ENCODE results near the gene SUSD2. TPM values are rescaled to one million over a fixed set of nuclear protein-coding genes. Genes with fewer than 3 reads are reported as not detected.
"Not testable (repeated sequence)": the region's sequence is repeated elsewhere in the genome, so short reads cannot be mapped to it uniquely, and the experiment has no call there.

The SUSD2 gene
- polyA plus RNA-seq, 4 donors: 1.7 to 21.5 (median 10.7) TPM

- no peak for DNase-seq (ENCODE audit: low read depth in 4 of 4, low spot score in 3 of 4)
These were observed 28.4 kb downstream of the SUSD2 start for GRCh38 chr22:24209687-24210086.

GRCh38 chr22:24210409-24210808 is 29.1 kb downstream of the SUSD2 start:
- not testable (repeated sequence) for DNase-seq (ENCODE audit: low read depth in 4 of 4, low spot score in 3 of 4)

GRCh38 chr22:24211716-24212115 is 30.4 kb downstream of the SUSD2 start:
- not testable (repeated sequence) for DNase-seq (ENCODE audit: low read depth in 4 of 4, low spot score in 3 of 4)

GRCh38 chr22:24213111-24213510 is 31.8 kb downstream of the SUSD2 start:
- DNase-seq (ENCODE audit: low read depth in 4 of 4, low spot score in 3 of 4): not testable (repeated sequence)

- DNase-seq (ENCODE audit: low read depth in 4 of 4, low spot score in 3 of 4): no peak
These were observed 33.4 kb downstream of the SUSD2 start for GRCh38 chr22:24214467-24215285.

GRCh38 chr22:24216541-24217209 is 35.4 kb downstream of the SUSD2 start:
- no peak for DNase-seq (ENCODE audit: low read depth in 4 of 4, low spot score in 3 of 4)

- no peak for DNase-seq (ENCODE audit: low read depth in 4 of 4, low spot score in 3 of 4)
These were observed 36.1 kb downstream of the SUSD2 start for GRCh38 chr22:24217384-24217783.

- DNase-seq (ENCODE audit: low read depth in 4 of 4, low spot score in 3 of 4): no peak
These were observed 38.5 kb downstream of the SUSD2 start for GRCh38 chr22:24219750-24220149.

GRCh38 chr22:24224468-24224867 is 43.2 kb downstream of the SUSD2 start:
- DNase-seq (ENCODE audit: low read depth in 4 of 4, low spot score in 3 of 4): no peak

GRCh38 chr22:24225044-24225601 is 43.8 kb downstream of the SUSD2 start:
- DNase-seq (ENCODE audit: low read depth in 4 of 4, low spot score in 3 of 4): no peak

GRCh38 chr22:24225951-24226350 is 44.7 kb downstream of the SUSD2 start:
- DNase-seq (ENCODE audit: low read depth in 4 of 4, low spot score in 3 of 4): no peak

GRCh38 chr22:24230911-24231656 is 49.8 kb downstream of the SUSD2 start:
- no peak for DNase-seq (ENCODE audit: low read depth in 4 of 4, low spot score in 3 of 4)

- DNase-seq (ENCODE audit: low read depth in 4 of 4, low spot score in 3 of 4): no peak
These were observed 50.4 kb downstream of the SUSD2 start for GRCh38 chr22:24231706-24232105.

GRCh38 chr22:24232124-24232523 is 50.8 kb downstream of the SUSD2 start:
- DNase-seq (ENCODE audit: low read depth in 4 of 4, low spot score in 3 of 4): no peak

- DNase-seq (ENCODE audit: low read depth in 4 of 4, low spot score in 3 of 4): no peak
These were observed 51.4 kb downstream of the SUSD2 start for GRCh38 chr22:24232725-24233124.

- no peak for DNase-seq (ENCODE audit: low read depth in 4 of 4, low spot score in 3 of 4)
These were observed 51.9 kb downstream of the SUSD2 start for GRCh38 chr22:24233235-24233634.

GRCh38 chr22:24233816-24234215 is 52.5 kb downstream of the SUSD2 start:
- DNase-seq (ENCODE audit: low read depth in 4 of 4, low spot score in 3 of 4): no peak

- no peak for DNase-seq (ENCODE audit: low read depth in 4 of 4, low spot score in 3 of 4)
These were observed 54.0 kb downstream of the SUSD2 start for GRCh38 chr22:24235315-24235714.

- DNase-seq (ENCODE audit: low read depth in 4 of 4, low spot score in 3 of 4): no peak
These were observed 55.4 kb downstream of the SUSD2 start for GRCh38 chr22:24236656-24237055.

GRCh38 chr22:24238101-24238694 is 56.9 kb downstream of the SUSD2 start:
- DNase-seq (ENCODE audit: low read depth in 4 of 4, low spot score in 3 of 4): not testable (repeated sequence)

Measured in left renal pelvis (tissue), 4 donors.